HG03432 (cell line): ENCODE data around the gene PDX1.
"Not testable (repeated sequence)": the region's sequence is repeated elsewhere in the genome, so short reads cannot be mapped to it uniquely, and the experiment has no call there.

ENCODE experiments used
- ATAC-seq: cut with Tn5 transposase; IDR thresholded peaks from one replicate; pipeline ENCODE4 v1.9.1; 2021; ENCODE audit warnings: mild to moderate bottlenecking, moderate library complexity; ENCODE audit not compliant: unreplicated experiment

The PDX1 gene

GRCh38 chr13:27954406-27954851 is 34.6 kb downstream of the PDX1 start:
- peak; percentile 32 for ATAC-seq

GRCh38 chr13:27955014-27955591 is 35.3 kb downstream of the PDX1 start:
- no peak for ATAC-seq

- no peak for ATAC-seq
Measured at GRCh38 chr13:27956576-27957300, 36.9 kb downstream of the PDX1 start.

GRCh38 chr13:27959976-27960361 is 40.2 kb downstream of the PDX1 start:
- no peak for ATAC-seq

GRCh38 chr13:27960362-27961226 is 40.8 kb downstream of the PDX1 start:
- no peak for ATAC-seq

GRCh38 chr13:27961227-27962085 is 41.7 kb downstream of the PDX1 start:
- ATAC-seq = no peak

- ATAC-seq = no peak
Measured at GRCh38 chr13:27962128-27962841, 42.5 kb downstream of the PDX1 start.

- no peak for ATAC-seq
Measured at GRCh38 chr13:27962982-27963381, 43.2 kb downstream of the PDX1 start.

GRCh38 chr13:27963491-27963890 is 43.7 kb downstream of the PDX1 start:
- no peak for ATAC-seq

GRCh38 chr13:27964206-27964605 is 44.4 kb downstream of the PDX1 start:
- ATAC-seq = not testable (repeated sequence)

GRCh38 chr13:27964741-27965323 is 45.0 kb downstream of the PDX1 start:
- ATAC-seq = no peak

GRCh38 chr13:27965343-27965739 is 45.5 kb downstream of the PDX1 start:
- no peak for ATAC-seq

- ATAC-seq = no peak
Measured at GRCh38 chr13:27965740-27966640, 46.2 kb downstream of the PDX1 start.

GRCh38 chr13:27966641-27967202 is 46.9 kb downstream of the PDX1 start:
- no peak for ATAC-seq

- ATAC-seq = no peak
Measured at GRCh38 chr13:27967203-27967735, 47.5 kb downstream of the PDX1 start.

- no peak for ATAC-seq
Measured at GRCh38 chr13:27967736-27968315, 48.0 kb downstream of the PDX1 start.

- no peak for ATAC-seq
Measured at GRCh38 chr13:27968316-27969081, 48.7 kb downstream of the PDX1 start.
